Measurements from ENCODE around the gene C2CD4D.

The C2CD4D gene

GRCh38 chr1:151819976-151820623, 19.5 kb downstream of the C2CD4D start:
- Histone ChIP-seq H3K4me1 (ENCODE audit: insufficient read depth, poor library complexity, severe bottlenecking) (peaks cover 7% of the 10 kb centered on the region), H3K27ac (ENCODE audit: poor library complexity, severe bottlenecking) (no peak overlapping the region), H3K9me3 (ENCODE audit: severe bottlenecking) (no peaks in the 10 kb centered on the region), H3K4me3 (ENCODE audit: severe bottlenecking) (no peak overlapping the region), H3K36me3 (ENCODE audit: low read depth) (no peaks in the 10 kb centered on the region), H3K27me3 (ENCODE audit: insufficient read depth, poor library complexity, severe bottlenecking) (no peaks in the 10 kb centered on the region)
- DNase-seq (ENCODE audit: low spot score) (no peak), ATAC-seq (ENCODE audit: low read depth) (peak; percentile 68)
- no peak for TF ChIP-seq CTCF (IDR thresholded peaks at IDR 0.05; ENCODE audit: poor library complexity, severe bottlenecking)

GRCh38 chr1:151819227-151819835, 20.3 kb downstream of the C2CD4D start:
- H3K4me1 ChIP-seq (ENCODE audit: insufficient read depth, poor library complexity, severe bottlenecking), result peaks cover 7% of the 10 kb centered on the region
- H3K36me3 ChIP-seq (ENCODE audit: low read depth), result no peaks in the 10 kb centered on the region
- H3K4me3 ChIP-seq (ENCODE audit: severe bottlenecking), result no peak overlapping the region
- TF ChIP-seq CTCF (IDR thresholded peaks at IDR 0.05; ENCODE audit: poor library complexity, severe bottlenecking), result no peak
- no peak for DNase-seq (ENCODE audit: low spot score)
- no peak overlapping the region for H3K27ac ChIP-seq (ENCODE audit: poor library complexity, severe bottlenecking)
- no peaks in the 10 kb centered on the region for H3K27me3 ChIP-seq (ENCODE audit: insufficient read depth, poor library complexity, severe bottlenecking)
- no peaks in the 10 kb centered on the region for H3K9me3 ChIP-seq (ENCODE audit: severe bottlenecking)
- no peak for ATAC-seq (ENCODE audit: low read depth)

GRCh38 chr1:151817353-151817730, 22.3 kb downstream of the C2CD4D start:
- no peak for TF ChIP-seq CTCF (IDR thresholded peaks at IDR 0.05; ENCODE audit: poor library complexity, severe bottlenecking)
- Histone ChIP-seq H3K27me3 (ENCODE audit: insufficient read depth, poor library complexity, severe bottlenecking) (no peaks in the 10 kb centered on the region), H3K9me3 (ENCODE audit: severe bottlenecking) (no peaks in the 10 kb centered on the region), H3K36me3 (ENCODE audit: low read depth) (no peaks in the 10 kb centered on the region), H3K4me1 (ENCODE audit: insufficient read depth, poor library complexity, severe bottlenecking) (peaks cover 7% of the 10 kb centered on the region), H3K4me3 (ENCODE audit: severe bottlenecking) (no peak overlapping the region), H3K27ac (ENCODE audit: poor library complexity, severe bottlenecking) (no peak overlapping the region)
- DNase-seq (ENCODE audit: low spot score) (no peak), ATAC-seq (ENCODE audit: low read depth) (no peak)

- Histone ChIP-seq H3K36me3 (ENCODE audit: low read depth) (no peaks in the 10 kb centered on the region), H3K27me3 (ENCODE audit: insufficient read depth, poor library complexity, severe bottlenecking) (no peaks in the 10 kb centered on the region), H3K27ac (ENCODE audit: poor library complexity, severe bottlenecking) (no peak overlapping the region), H3K9me3 (ENCODE audit: severe bottlenecking) (no peaks in the 10 kb centered on the region), H3K4me3 (ENCODE audit: severe bottlenecking) (no peak overlapping the region), H3K4me1 (ENCODE audit: insufficient read depth, poor library complexity, severe bottlenecking) (peaks cover 7% of the 10 kb centered on the region)
- no peak for TF ChIP-seq CTCF (IDR thresholded peaks at IDR 0.05; ENCODE audit: poor library complexity, severe bottlenecking)
- ATAC-seq (ENCODE audit: low read depth) (no peak), DNase-seq (ENCODE audit: low spot score) (no peak)
Observed at GRCh38 chr1:151816548-151817352, 22.9 kb downstream of the C2CD4D start.

All from RWPE2 (cell line).